ENCODE data around the gene ZCCHC14. TPM values are rescaled to one million over a fixed set of nuclear protein-coding genes. Genes with fewer than 3 reads are reported as not detected.
"Not testable (repeated sequence)": the region's sequence is repeated elsewhere in the genome, so short reads cannot be mapped to it uniquely, and the experiment has no call there.

ZCCHC14 gene
- polyA plus RNA-seq, 1 donor (not counting 4 experiments of a cell fraction or from before 2014, with no cell fraction given), result 3.6 TPM

- Histone ChIP-seq H3K27ac (ENCODE audit: control insufficient read depth, insufficient read depth, low read length) (no peak overlapping the region), H3K79me2 (ENCODE audit: control insufficient read depth, insufficient read depth, low read length) (peaks cover 50% of the 10 kb centered on the region), H3K9me3 (ENCODE audit: control insufficient read depth, low read depth, low read length) (no peaks in the 10 kb centered on the region), H3K36me3 (ENCODE audit: control insufficient read depth in 2 of 2, extremely low read depth in 1 of 2, insufficient read depth in 2 of 2, low read length in 2 of 2) (no peaks in the 10 kb centered on the region), H3K27me3 (ENCODE audit: control insufficient read depth, extremely low read depth, insufficient read depth, low read length) (no peaks in the 10 kb centered on the region), H3K4me1 (ENCODE audit: control insufficient read depth, extremely low read depth, insufficient read depth, low read length) (peaks cover 46% of the 10 kb centered on the region), H3K4me3 (ENCODE audit: control insufficient read depth in 2 of 3, extremely low read depth in 1 of 3, insufficient read depth in 2 of 3, low read depth in 1 of 3, low read length in 3 of 3) (no peak overlapping the region), H3K4me2 (ENCODE audit: control insufficient read depth, extremely low read depth, insufficient read depth, low read depth, low read length) (no peak overlapping the region), H3K9me1 (ENCODE audit: control insufficient read depth, extremely low read depth, insufficient read depth, low read length) (peaks cover 4% of the 10 kb centered on the region), H3K9ac (ENCODE audit: control insufficient read depth, extremely low read depth, insufficient read depth, low read length) (no peak overlapping the region), H4K20me1 (ENCODE audit: control insufficient read depth, extremely low read depth, insufficient read depth, low read length) (peaks cover 7% of the 10 kb centered on the region), H2AFZ (ENCODE audit: control insufficient read depth, low read length) (no peak overlapping the region)
- dilution Hi-C loops (cut with MboI; ENCODE audit: extremely low pct_ligation_motif_present, low sequenced_read_pairs), result no loop called here
- TF ChIP-seq EZH2 (IDR thresholded peaks at IDR 0.05; ENCODE audit: low read length) (no peak), CTCF (optimal IDR thresholded peaks at IDR 0.05 in 1 of 3, IDR thresholded peaks at IDR 0.05 in 1 of 3, conservative IDR thresholded peaks at IDR 0.05 in 1 of 3; ENCODE audit: extremely low read depth in 1 of 3, insufficient read depth in 2 of 3, low read length in 3 of 3) (no peak)
- no peak for DNase-seq (ENCODE audit: low read depth, low spot score)
- FAIRE-seq, result no peak
These were observed 10.6 kb downstream of the ZCCHC14 start for GRCh38 chr16:87482266-87482665.

- H3K9me1 ChIP-seq (ENCODE audit: control insufficient read depth, extremely low read depth, insufficient read depth, low read length); H3K27me3 ChIP-seq (ENCODE audit: control insufficient read depth, extremely low read depth, insufficient read depth, low read length); H3K27ac ChIP-seq (ENCODE audit: control insufficient read depth, insufficient read depth, low read length); H3K9me3 ChIP-seq (ENCODE audit: control insufficient read depth, low read depth, low read length); H3K9ac ChIP-seq (ENCODE audit: control insufficient read depth, extremely low read depth, insufficient read depth, low read length); H3K36me3 ChIP-seq (ENCODE audit: control insufficient read depth in 2 of 2, extremely low read depth in 1 of 2, insufficient read depth in 2 of 2, low read length in 2 of 2); FAIRE-seq; H3K4me2 ChIP-seq (ENCODE audit: control insufficient read depth, extremely low read depth, insufficient read depth, low read depth, low read length); dilution Hi-C loops (cut with MboI; ENCODE audit: extremely low pct_ligation_motif_present, low sequenced_read_pairs); H3K4me3 ChIP-seq (ENCODE audit: control insufficient read depth in 2 of 3, extremely low read depth in 1 of 3, insufficient read depth in 2 of 3, low read depth in 1 of 3, low read length in 3 of 3); H4K20me1 ChIP-seq (ENCODE audit: control insufficient read depth, extremely low read depth, insufficient read depth, low read length); H2AFZ ChIP-seq (ENCODE audit: control insufficient read depth, low read length); DNase-seq (ENCODE audit: low read depth, low spot score): not testable (repeated sequence)
- Histone ChIP-seq H3K4me1 (ENCODE audit: control insufficient read depth, extremely low read depth, insufficient read depth, low read length) (peaks cover 44% of the 10 kb centered on the region), H3K79me2 (ENCODE audit: control insufficient read depth, insufficient read depth, low read length) (peaks cover 44% of the 10 kb centered on the region)
These were observed 11.1 kb downstream of the ZCCHC14 start for GRCh38 chr16:87481711-87482110.

GRCh38 chr16:87477209-87477981, 15.4 kb downstream of the ZCCHC14 start:
- H3K27ac ChIP-seq (ENCODE audit: control insufficient read depth, insufficient read depth, low read length); H3K4me1 ChIP-seq (ENCODE audit: control insufficient read depth, extremely low read depth, insufficient read depth, low read length); FAIRE-seq; H3K9ac ChIP-seq (ENCODE audit: control insufficient read depth, extremely low read depth, insufficient read depth, low read length); DNase-seq (ENCODE audit: low read depth, low spot score); H3K9me1 ChIP-seq (ENCODE audit: control insufficient read depth, extremely low read depth, insufficient read depth, low read length); H4K20me1 ChIP-seq (ENCODE audit: control insufficient read depth, extremely low read depth, insufficient read depth, low read length); H3K9me3 ChIP-seq (ENCODE audit: control insufficient read depth, low read depth, low read length); H2AFZ ChIP-seq (ENCODE audit: control insufficient read depth, low read length); H3K4me3 ChIP-seq (ENCODE audit: control insufficient read depth in 2 of 3, extremely low read depth in 1 of 3, insufficient read depth in 2 of 3, low read depth in 1 of 3, low read length in 3 of 3); H3K36me3 ChIP-seq (ENCODE audit: control insufficient read depth in 2 of 2, extremely low read depth in 1 of 2, insufficient read depth in 2 of 2, low read length in 2 of 2); H3K27me3 ChIP-seq (ENCODE audit: control insufficient read depth, extremely low read depth, insufficient read depth, low read length); dilution Hi-C loops (cut with MboI; ENCODE audit: extremely low pct_ligation_motif_present, low sequenced_read_pairs): not testable (repeated sequence)
- H3K4me2 ChIP-seq (ENCODE audit: control insufficient read depth, extremely low read depth, insufficient read depth, low read depth, low read length), result peak overlapping the region; percentile 32
- H3K79me2 ChIP-seq (ENCODE audit: control insufficient read depth, insufficient read depth, low read length), result peaks cover 48% of the 10 kb centered on the region

Measured in keratinocyte (primary cell).